BLaER1 (cell line): Measurements from ENCODE around the gene KIRREL3.

Source experiments
- H3K27ac ChIP-seq: shearing (Covaris generic); formaldehyde crosslinking; 2 replicates; pipeline ENCODE4 v1.8.1; 2022
- H3K27me3 ChIP-seq: shearing (Covaris generic); formaldehyde crosslinking; 2 replicates; pipeline ENCODE4 v1.8.1; 2022
- H3K36me3 ChIP-seq: shearing (Covaris generic); formaldehyde crosslinking; 2 replicates; pipeline ENCODE4 v1.8.1; 2022
- H3K4me1 ChIP-seq: shearing (Covaris generic); formaldehyde crosslinking; 2 replicates; pipeline ENCODE4 v1.8.1; 2022
- H3K4me2 ChIP-seq: shearing (Covaris generic); formaldehyde crosslinking; 2 replicates; pipeline ENCODE4 v1.8.1; 2022
- H3K4me3 ChIP-seq: shearing (Covaris generic); formaldehyde crosslinking; 2 replicates; pipeline ENCODE4 v1.8.1; 2022
- H3K9ac ChIP-seq: shearing (Covaris generic); formaldehyde crosslinking; 2 replicates; pipeline ENCODE4 v1.8.1; 2022
- H3K9me3 ChIP-seq: shearing (Covaris generic); formaldehyde crosslinking; 2 replicates; pipeline ENCODE4 v1.8.1; 2022
- H4K20me1 ChIP-seq: shearing (Covaris generic); formaldehyde crosslinking; 2 replicates; pipeline ENCODE4 v1.8.1; 2022
- Cebpa-rat ChIP-seq: shearing (Covaris generic); IDR thresholded peaks from 2 replicates; pipeline ENCODE4 v1.8.1; 2022

The KIRREL3 gene

DNA sequence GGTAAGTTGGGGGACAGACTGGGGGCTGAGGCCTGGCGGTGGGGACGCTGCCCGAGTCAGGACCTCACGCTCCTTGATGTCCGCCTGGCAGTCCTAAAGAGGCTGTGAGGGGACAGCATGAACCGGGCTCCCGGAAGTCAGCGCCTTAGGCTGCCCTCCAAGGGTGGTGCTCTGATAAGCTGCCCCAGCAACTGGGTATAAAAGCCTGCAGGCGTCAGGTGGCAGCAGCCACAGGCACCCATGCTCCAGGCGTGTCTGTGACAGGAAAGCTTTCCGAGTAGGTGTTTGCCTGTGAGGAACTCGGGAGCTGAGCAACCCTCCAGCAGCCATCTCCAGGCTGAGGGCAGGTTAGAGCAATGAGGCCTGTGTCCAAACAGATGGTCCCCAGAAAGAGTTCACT is 592.1 kb downstream of the KIRREL3 start:
- H4K20me1 ChIP-seq, result no peaks in the 10 kb centered on the region
- peaks cover 69% of the 10 kb centered on the region for H3K36me3 ChIP-seq

DNA sequence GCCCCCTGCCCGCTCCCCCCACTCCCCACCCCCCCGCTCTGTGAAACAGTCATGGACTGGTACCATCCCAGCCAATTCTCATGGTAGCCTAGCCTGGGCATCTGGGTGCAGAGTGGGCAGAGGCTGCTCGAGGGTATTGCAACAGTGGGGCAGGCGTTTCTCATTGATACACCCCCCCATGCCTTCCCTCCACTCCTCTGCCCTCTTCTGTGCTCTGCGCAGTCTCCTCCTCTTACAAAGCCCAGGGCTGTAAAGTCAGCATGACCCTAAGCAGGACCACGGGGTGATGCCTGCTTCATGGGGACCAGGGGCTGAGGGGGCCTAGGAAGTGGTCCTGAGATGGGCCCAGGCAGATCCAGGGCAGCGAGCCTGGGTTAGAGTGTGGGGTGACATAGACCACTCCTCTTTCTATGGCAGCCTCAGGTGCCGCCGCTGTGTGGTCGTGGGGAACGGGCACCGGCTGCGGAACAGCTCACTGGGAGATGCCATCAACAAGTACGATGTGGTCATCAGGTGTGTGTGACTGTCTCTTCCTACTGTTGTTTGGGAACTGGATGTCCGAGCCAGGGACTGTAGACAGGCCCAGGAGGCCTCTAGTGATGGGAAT is 592.8 kb downstream of the KIRREL3 start:
- Histone ChIP-seq H3K4me2 (no peak overlapping the region), H3K27ac (no peak overlapping the region), H3K9ac (no peak overlapping the region), H3K4me1 (peaks cover under 1% of the 10 kb centered on the region; the same call in 1 of the 2 replicates), H3K9me3 (no peaks in the 10 kb centered on the region), H3K4me3 (no peak overlapping the region), H3K27me3 (no peaks in the 10 kb centered on the region), H4K20me1 (no peaks in the 10 kb centered on the region), H3K36me3 (peaks cover 66% of the 10 kb centered on the region)
- TF ChIP-seq Cebpa-rat, result no peak

More for the DNA sequence above, 592.1 kb downstream of the KIRREL3 start:
- TF ChIP-seq Cebpa-rat, result no peak
- Histone ChIP-seq H3K27ac (no peak overlapping the region), H3K9ac (no peak overlapping the region), H3K4me1 (no peaks in the 10 kb centered on the region), H3K4me2 (no peak overlapping the region), H3K27me3 (no peaks in the 10 kb centered on the region), H3K4me3 (no peak overlapping the region), H3K9me3 (no peaks in the 10 kb centered on the region)

DNA sequence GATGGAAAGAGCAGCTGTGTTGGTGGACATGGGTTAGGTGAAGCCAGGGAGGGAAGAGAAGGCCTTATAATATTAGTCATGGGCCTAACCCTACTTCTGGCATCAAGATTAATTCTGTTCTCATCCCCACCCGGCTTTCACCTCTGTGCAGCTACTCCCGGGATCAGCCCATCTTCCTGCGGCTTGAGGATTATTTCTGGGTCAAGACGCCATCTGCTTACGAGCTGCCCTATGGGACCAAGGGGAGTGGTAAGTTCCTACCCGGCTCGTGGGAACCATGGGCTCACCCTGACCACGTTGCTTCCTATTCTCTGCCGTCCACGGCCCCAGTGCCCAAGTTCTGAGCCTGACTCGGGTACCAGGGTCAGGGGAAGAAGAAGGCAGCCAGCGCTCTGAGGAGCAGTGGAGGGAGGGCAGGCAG is 593.5 kb downstream of the KIRREL3 start:
- Histone ChIP-seq H3K27me3 (no peaks in the 10 kb centered on the region), H3K4me3 (no peak overlapping the region), H3K4me1 (peaks cover 7% of the 10 kb centered on the region), H3K9ac (no peak overlapping the region), H3K9me3 (no peaks in the 10 kb centered on the region), H3K27ac (no peak overlapping the region), H4K20me1 (no peaks in the 10 kb centered on the region), H3K36me3 (peaks cover 63% of the 10 kb centered on the region), H3K4me2 (no peak overlapping the region)
- TF ChIP-seq Cebpa-rat, result no peak

DNA sequence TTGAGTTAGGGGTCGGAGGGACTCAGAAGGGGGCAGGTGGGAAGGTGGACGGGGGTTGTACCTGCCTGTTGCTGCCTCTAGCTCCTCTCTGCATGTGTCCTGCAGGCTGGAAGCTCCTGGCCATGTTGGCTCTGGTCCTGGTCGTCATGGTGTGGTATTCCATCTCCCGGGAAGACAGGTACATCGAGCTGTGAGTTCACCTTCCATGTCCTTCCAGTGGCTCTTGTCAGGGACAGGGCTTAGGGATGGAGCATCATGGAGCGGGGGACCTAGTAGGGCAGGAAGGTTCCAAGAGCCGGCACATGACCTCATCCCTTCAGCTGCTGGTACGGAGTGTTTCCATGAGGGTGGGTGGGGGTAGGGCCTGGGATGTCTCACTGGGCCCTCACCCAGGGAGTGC is 594.2 kb downstream of the KIRREL3 start:
- Histone ChIP-seq H3K36me3 (peaks cover 57% of the 10 kb centered on the region), H3K9me3 (no peaks in the 10 kb centered on the region), H3K4me2 (no peak overlapping the region), H3K4me3 (no peak overlapping the region), H3K4me1 (peaks cover 14% of the 10 kb centered on the region), H3K27me3 (no peaks in the 10 kb centered on the region), H3K27ac (no peak overlapping the region), H4K20me1 (no peaks in the 10 kb centered on the region), H3K9ac (no peak overlapping the region)
- TF ChIP-seq Cebpa-rat, result no peak

DNA sequence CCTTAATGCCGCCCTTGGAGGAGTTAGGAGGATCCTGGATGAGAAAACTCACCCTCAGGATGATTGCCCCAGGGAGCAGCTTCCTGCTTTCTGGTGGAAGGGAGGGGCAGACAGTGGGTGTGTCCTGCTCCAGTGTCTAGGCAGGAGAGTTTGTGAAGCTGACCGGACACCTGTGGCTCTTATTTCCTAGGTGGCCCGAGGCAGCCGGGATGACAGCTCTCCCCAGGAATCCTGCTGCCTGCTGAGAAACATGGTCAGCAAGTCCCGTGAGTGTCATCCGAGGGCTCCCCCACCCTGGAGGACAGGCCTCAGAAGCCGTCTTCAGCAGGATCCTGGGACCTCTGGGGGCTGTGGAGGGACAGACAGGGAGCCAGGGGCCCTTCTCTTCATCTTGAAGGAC is 594.7 kb downstream of the KIRREL3 start:
- Histone ChIP-seq H3K4me1 (peaks cover 17% of the 10 kb centered on the region), H3K9me3 (no peaks in the 10 kb centered on the region), H3K27ac (no peak overlapping the region), H4K20me1 (no peaks in the 10 kb centered on the region), H3K27me3 (no peaks in the 10 kb centered on the region), H3K9ac (no peak overlapping the region), H3K36me3 (peaks cover 56% of the 10 kb centered on the region), H3K4me2 (no peak overlapping the region), H3K4me3 (no peak overlapping the region)
- TF ChIP-seq Cebpa-rat, result no peak

DNA sequence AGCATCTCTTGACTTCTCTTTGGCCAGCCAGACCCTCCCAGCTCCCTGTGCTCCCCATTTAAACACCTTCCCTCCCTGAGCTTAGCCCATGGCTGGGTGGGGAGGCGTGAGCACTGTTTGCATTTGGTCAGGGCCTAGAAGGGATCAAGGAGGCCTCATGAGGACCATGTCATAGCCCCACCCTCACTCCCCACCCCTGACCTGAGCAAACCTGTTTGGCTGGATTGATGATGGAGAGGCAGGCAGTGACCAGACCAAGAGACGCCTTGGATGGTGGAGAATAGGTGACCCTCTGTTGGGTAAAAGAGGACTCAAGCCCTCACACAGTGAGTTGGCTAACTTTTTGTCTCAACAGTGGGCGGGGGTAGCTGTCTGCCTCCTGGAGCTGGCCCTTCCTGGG is 595.2 kb downstream of the KIRREL3 start:
- H3K4me3 ChIP-seq, result no peak overlapping the region

DNA sequence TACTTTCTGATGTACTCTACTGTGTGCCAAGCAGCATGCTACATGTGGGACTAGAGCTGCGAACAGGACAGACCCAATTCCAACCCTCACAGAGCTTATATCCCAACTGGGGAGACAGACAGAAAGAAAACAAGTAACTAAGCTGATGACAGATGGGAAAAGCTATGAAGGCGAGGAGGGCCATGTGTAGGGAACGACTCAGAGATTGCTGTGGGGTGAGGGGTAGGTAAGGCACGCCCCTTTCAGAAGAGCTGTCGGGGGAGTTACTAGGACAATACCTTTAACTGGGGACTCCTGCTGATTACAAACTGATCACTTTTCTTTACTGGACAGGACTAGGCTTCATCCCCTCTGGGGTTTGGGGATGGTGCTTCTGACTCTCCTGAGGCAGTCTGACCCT is 596.2 kb downstream of the KIRREL3 start:
- no peak for TF ChIP-seq Cebpa-rat
- Histone ChIP-seq H3K36me3 (peaks cover 42% of the 10 kb centered on the region), H3K27me3 (no peaks in the 10 kb centered on the region), H4K20me1 (no peaks in the 10 kb centered on the region), H3K9me3 (no peaks in the 10 kb centered on the region), H3K4me2 (no peak overlapping the region), H3K4me3 (no peak overlapping the region), H3K9ac (no peak overlapping the region), H3K4me1 (peaks cover 17% of the 10 kb centered on the region), H3K27ac (no peak overlapping the region)

More for the DNA sequence above, 595.2 kb downstream of the KIRREL3 start:
- Histone ChIP-seq H3K27me3 (no peaks in the 10 kb centered on the region), H3K36me3 (peaks cover 52% of the 10 kb centered on the region), H3K27ac (no peak overlapping the region), H3K4me1 (peaks cover 17% of the 10 kb centered on the region), H3K9ac (no peak overlapping the region), H3K4me2 (no peak overlapping the region), H4K20me1 (no peaks in the 10 kb centered on the region), H3K9me3 (no peaks in the 10 kb centered on the region)
- TF ChIP-seq Cebpa-rat, result no peak

DNA sequence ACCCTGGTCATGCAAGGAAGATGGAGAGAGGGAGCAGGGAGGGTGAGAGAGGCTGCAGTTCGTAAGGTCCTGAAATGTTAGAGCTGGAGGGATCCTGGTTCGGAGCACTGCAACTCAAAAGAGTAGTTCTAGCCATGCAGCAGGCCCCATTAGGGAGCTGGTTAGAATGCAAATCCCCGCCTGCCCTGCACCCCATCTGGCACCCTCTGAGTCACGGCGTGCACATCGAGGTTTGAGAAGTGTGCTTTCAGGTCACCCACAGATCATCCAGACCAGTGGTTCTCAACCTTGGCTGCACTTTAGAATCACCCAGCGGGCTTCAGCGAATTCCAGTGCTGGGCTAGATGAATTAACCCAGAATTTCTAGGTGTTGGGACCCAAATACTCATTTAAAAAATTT is 596.9 kb downstream of the KIRREL3 start:
- H3K9ac ChIP-seq, result no peak overlapping the region
- H4K20me1 ChIP-seq, result 0 out of 2 replicates have a peak, but pooled peaks cover 3% of the 10 kb centered on the region
- no peak overlapping the region for H3K4me2 ChIP-seq
- no peak for TF ChIP-seq Cebpa-rat
- H3K27ac ChIP-seq, result no peak overlapping the region
- H3K9me3 ChIP-seq, result no peaks in the 10 kb centered on the region
- H3K27me3 ChIP-seq, result no peaks in the 10 kb centered on the region
- H3K4me1 ChIP-seq, result peaks cover 17% of the 10 kb centered on the region
- no peak overlapping the region for H3K4me3 ChIP-seq
- H3K36me3 ChIP-seq, result peaks cover 35% of the 10 kb centered on the region

DNA sequence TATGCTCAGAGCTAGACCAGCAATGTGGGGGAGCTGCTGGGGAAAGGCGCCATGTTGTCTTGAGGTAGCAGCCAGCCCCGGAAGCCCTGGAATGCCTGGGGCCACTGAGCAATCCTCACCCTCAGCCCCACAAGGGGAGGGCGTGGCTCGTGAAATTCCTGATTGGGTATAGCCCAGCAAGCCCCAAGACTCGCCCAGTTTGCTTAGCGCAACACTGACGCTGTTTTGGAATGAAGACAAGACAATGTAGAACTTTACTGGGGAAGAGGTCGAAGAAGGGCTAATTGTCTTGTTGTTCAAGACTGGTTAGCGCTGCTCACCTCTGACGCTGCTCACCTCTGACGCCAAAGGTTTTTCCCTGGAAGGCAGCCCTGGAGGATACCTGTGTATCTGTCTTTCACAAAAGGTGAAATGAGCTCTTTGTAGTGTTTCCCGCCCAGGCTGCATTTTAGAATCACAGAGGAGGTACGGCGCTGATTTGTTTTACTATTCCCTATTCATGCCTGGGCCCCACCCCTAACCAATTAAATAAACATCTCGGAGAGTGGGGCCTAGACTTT is 597.5 kb downstream of the KIRREL3 start:
- no peak overlapping the region for H3K4me2 ChIP-seq
- peaks cover 17% of the 10 kb centered on the region for H3K4me1 ChIP-seq
- no peak for TF ChIP-seq Cebpa-rat
- peaks cover 34% of the 10 kb centered on the region for H3K36me3 ChIP-seq
- H4K20me1 ChIP-seq, result 0 out of 2 replicates have a peak, but pooled peaks cover 7% of the 10 kb centered on the region
- no peaks in the 10 kb centered on the region for H3K9me3 ChIP-seq
- no peak overlapping the region for H3K4me3 ChIP-seq
- H3K9ac ChIP-seq, result no peak overlapping the region
- H3K27ac ChIP-seq, result no peak overlapping the region
- no peaks in the 10 kb centered on the region for H3K27me3 ChIP-seq

DNA sequence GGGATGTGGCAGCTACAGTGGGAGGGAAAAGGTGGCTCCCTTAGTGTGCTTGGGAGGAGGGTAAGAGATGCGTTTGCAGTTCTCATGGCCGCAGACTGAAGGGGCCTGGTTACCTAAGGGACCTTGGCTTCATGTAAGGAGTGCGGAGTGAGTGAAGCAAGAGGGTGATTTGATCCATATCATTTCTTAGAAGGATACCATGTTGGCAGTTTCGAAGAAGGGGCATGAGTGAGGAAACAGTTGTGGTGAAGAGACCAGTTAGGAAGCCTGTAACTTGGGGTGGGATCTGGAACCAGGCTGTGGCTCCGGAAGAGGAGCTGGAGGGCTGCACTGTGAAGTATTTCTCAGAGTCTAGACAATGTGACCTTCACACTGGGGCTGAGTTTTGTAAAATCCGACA is 600.1 kb downstream of the KIRREL3 start:
- Histone ChIP-seq H4K20me1 (0 out of 2 replicates have a peak, but pooled peaks cover 7% of the 10 kb centered on the region), H3K27ac (no peak overlapping the region), H3K4me3 (no peak overlapping the region), H3K9ac (no peak overlapping the region), H3K9me3 (no peaks in the 10 kb centered on the region), H3K36me3 (peaks cover 14% of the 10 kb centered on the region; the same call in 1 of the 2 replicates), H3K27me3 (no peaks in the 10 kb centered on the region), H3K4me2 (no peak overlapping the region), H3K4me1 (peaks cover 17% of the 10 kb centered on the region)
- TF ChIP-seq Cebpa-rat, result no peak
